Mammary epithelial cell (primary cell): Measurements from ENCODE around the gene ARFGEF2.

ENCODE experiments used
- CTCF ChIP-seq, 2 donors: IDR thresholded peaks in 1 of 2; conservative IDR thresholded peaks in 1 of 2; 2 replicates each; pipeline ENCODE4 v1.5.1; 2011 to 2012; ENCODE audit warnings: inconsistent platforms in 2 of 2, low read length in 2 of 2, mild to moderate bottlenecking in 2 of 2, control low read depth in 1 of 2, low read depth in 1 of 2; ENCODE audit not compliant: insufficient read depth in 1 of 2; ENCODE audit errors: extremely low read depth in 1 of 2
- EZH2 ChIP-seq: IDR thresholded peaks from 2 replicates; pipeline ENCODE4 v1.6.1; 2012; ENCODE audit warnings: low read length, inconsistent platforms, borderline replicate concordance

GRCh38 chr20:49045440-49046086 lies 124.1 kb downstream of the ARFGEF2 start:
- no peak for TF ChIP-seq CTCF (conservative IDR thresholded peaks at IDR 0.05 in 1 of 2, IDR thresholded peaks at IDR 0.05 in 1 of 2; ENCODE audit: extremely low read depth in 1 of 2, insufficient read depth in 1 of 2, low read depth in 1 of 2, low read length in 2 of 2)
- TF ChIP-seq EZH2: no peak
